IPS-18c (cell line): ENCODE data around the gene TMEM258.

Source experiments
- H3K4me3 ChIP-seq: 2 replicates; pipeline ENCODE4 v1.7.0; 2013; ENCODE audit warnings: low read depth, mild to moderate bottlenecking, low read length, moderate library complexity; ENCODE audit not compliant: insufficient read depth
- H3K9me3 ChIP-seq: one replicate; pipeline ENCODE4 v1.6.1; 2013; ENCODE audit warnings: mild to moderate bottlenecking, low read length, moderate library complexity; ENCODE audit not compliant: control insufficient read depth, insufficient read depth

Gene TMEM258

DNA sequence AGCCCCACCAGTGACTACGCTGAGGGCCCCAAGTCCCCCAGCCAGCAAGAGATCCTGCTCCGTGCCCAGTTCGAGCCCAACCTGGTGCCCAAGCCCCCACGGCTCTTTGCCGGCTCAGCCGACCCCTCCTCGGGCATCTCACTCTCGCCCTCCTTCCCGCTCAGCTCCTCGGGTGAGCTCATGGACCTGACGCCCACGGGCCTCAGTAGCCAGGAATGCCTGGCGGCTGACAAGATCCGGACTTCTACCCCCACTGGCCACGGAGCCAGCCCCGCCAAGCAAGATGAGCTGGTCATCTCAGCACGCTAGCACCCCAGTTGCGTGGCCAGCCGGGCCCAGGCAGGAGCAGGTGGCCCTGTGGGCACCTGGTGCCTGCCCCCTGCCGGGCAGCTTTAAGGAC lies 48.2 kb downstream of the TMEM258 start:
- Histone ChIP-seq H3K4me3 (no peak overlapping the region), H3K9me3 (no peaks in the 10 kb centered on the region)

DNA sequence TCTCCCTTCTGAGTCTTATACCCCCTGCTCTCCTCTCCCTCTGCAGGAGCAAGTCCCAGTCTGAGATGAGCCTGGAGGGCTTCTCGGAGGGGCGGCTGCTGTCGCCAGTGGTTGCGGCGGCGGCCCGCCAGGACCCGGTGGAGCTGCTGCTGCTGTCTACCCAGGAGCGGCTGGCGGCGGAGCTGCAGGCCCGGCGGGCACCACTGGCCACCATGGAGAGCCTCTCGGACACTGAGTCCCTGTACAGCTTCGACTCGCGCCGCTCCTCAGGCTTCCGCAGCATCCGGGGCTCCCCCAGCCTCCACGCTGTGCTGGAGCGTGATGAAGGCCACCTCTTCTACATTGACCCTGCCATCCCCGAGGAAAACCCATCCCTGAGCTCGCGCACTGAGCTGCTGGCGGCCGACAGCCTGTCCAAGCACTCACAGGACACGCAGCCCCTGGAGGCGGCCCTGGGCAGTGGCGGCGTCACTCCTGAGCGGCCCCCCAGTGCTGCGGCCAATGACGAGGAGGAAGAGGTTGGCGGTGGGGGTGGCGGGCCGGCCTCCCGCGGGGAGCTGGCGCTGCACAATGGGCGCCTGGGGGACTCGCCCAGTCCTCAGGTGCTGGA lies 48.8 kb downstream of the TMEM258 start:
- Histone ChIP-seq H3K9me3 (no peaks in the 10 kb centered on the region), H3K4me3 (no peak overlapping the region)

DNA sequence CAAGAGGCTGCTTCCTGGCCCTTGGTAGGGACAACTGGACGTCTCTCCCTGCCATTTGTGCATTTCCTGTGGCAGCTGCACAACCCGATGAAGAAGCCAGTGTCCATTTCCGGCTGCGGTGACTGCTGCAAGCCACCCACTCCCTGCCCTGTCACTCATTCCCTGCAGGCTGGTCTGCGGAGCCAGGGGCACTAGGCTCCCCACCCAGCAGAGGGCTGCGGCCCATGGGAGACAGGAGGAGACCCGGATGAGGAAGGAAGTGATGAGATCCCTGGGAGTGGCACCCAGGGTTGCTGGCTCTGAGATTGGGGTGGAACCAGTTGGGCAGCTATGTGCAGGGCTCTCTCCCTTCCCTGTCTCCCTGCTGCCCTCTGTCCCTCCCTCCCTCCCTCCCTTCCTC lies 50.0 kb downstream of the TMEM258 start:
- no peaks in the 10 kb centered on the region for H3K9me3 ChIP-seq
- H3K4me3 ChIP-seq = no peak overlapping the region

DNA sequence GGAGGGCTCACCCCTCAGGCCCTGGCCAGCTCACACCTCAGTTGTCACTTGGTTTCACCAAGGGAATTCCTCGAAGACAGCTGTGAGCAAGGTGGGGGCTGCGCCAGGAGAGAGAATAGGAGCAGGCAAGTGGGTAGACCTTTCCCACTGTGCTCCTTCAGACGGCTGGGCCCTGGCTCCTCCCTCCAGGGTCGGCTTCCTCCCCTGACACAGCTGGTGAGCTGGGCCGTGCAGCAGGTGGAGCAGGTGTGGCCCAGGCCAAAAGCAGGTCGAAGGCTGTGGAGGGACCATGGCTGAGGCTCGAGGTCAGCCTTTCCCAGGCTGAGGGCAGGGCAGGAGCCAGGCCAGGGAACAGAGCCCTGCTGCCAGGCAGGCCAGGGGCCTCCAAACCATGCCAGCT lies 52.4 kb downstream of the TMEM258 start:
- H3K9me3 ChIP-seq = no peaks in the 10 kb centered on the region
- H3K4me3 ChIP-seq = no peak overlapping the region

DNA sequence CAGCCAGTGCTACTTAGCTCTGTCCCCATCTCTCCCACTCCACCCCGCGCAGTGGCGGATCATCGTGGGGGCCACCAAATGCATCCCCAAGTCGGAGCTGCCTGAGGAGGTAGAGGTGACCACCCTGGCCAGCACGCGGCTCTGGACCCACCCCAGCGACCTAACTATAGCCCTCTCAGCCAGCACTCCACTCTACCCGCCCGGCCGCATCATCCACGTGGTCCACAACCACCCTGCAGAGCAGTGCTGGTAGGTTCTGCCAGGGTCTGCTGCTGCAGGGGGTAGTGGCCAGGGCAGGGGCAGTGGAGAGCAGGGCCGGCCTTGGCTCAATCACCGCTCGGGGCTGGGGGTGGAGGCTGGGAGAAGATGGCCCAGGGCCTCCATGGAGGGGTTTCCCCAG lies 53.0 kb downstream of the TMEM258 start:
- no peak overlapping the region for H3K4me3 ChIP-seq
- no peaks in the 10 kb centered on the region for H3K9me3 ChIP-seq
